Measurements from ENCODE around the gene SPDYC. TPM values are rescaled to one million over a fixed set of nuclear protein-coding genes. Genes with fewer than 3 reads are reported as not detected.

SPDYC gene
- total and polyA plus RNA-seq, 2 of the 13 experiments (the other 11 are each of a cell fraction or from before 2014, with no cell fraction given), result 0.15 to 0.33 TPM

DNA sequence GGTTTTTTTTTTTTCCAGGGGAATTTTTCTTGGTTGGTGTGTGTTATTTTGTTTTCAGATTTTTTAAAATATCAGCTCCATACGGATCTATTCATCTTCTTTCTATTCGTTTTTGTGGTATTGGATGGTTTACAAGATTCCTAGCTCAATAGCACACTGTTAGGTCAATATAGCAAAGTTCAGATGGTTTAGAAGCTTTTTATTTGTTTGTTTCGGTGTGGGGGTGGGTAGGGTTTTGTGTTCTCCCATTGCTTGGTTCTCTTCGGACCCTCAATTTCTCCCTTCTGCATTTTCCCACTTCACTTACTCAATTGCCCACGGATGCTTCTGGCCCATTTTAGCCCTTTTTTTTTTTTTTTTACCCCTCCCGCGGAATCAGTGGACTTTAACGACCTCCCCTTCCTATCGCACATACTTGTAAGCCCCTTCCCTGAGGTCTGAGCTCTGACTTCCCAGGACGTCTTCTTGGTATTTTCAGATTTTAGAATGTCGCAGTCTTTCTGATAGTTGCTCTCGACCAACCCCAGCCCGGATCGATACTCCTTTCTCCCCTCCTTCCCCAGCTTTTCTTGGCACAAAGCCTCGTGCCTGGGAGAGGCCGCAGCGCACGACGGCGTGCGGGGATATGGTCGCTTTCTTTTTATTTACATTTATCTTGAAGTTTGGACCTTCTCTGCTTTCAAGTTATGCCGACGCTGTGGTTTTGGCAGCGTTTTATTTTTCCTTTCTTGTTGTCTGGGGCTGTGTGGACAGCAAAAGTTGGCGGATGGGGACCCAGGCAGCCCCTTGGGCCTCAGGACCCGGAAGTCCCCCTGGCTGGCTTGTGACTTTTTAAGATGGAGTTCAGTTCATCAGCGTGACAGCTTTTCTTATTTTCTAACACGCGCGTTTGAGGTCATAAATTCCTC is 4.4 kb upstream of the SPDYC start (continued):
- TF ChIP-seq, protein P1, sequence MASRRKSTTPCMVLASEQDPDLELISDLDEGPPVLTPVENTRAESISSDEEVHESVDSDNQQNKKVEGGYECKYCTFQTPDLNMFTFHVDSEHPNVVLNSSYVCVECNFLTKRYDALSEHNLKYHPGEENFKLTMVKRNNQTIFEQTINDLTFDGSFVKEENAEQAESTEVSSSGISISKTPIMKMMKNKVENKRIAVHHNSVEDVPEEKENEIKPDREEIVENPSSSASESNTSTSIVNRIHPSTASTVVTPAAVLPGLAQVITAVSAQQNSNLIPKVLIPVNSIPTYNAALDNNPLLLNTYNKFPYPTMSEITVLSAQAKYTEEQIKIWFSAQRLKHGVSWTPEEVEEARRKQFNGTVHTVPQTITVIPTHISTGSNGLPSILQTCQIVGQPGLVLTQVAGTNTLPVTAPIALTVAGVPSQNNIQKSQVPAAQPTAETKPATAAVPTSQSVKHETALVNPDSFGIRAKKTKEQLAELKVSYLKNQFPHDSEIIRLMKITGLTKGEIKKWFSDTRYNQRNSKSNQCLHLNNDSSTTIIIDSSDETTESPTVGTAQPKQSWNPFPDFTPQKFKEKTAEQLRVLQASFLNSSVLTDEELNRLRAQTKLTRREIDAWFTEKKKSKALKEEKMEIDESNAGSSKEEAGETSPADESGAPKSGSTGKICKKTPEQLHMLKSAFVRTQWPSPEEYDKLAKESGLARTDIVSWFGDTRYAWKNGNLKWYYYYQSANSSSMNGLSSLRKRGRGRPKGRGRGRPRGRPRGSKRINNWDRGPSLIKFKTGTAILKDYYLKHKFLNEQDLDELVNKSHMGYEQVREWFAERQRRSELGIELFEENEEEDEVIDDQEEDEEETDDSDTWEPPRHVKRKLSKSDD (CRISPR knock-in tag; IDR thresholded peaks at IDR 0.05; ENCODE audit: low read depth), result no peak
- TF ChIP-seq PCBP1 (IDR thresholded peaks at IDR 0.05; ENCODE audit: borderline replicate concordance, low read depth, low read length) (no peak), ZMAT3 (CRISPR knock-in tag; conservative IDR thresholded peaks at IDR 0.05) (peak; percentile 50; the same call in 1 of the 2 replicates), SAP130 (CRISPR knock-in tag; IDR thresholded peaks at IDR 0.05; ENCODE audit: low read depth) (peak; percentile 73), ZSCAN25 (CRISPR knock-in tag; IDR thresholded peaks at IDR 0.05) (peak; percentile 31; the same call in 1 of the 2 replicates), CREM (IDR thresholded peaks at IDR 0.05) (peak; percentile 77), CREM (CRISPR knock-in tag; IDR thresholded peaks at IDR 0.05) (no peak), ZNF557 (CRISPR knock-in tag; IDR thresholded peaks at IDR 0.05) (no peak), TBX3 (IDR thresholded peaks at IDR 0.05; ENCODE audit: borderline replicate concordance) (no peak), ZNF788 (CRISPR knock-in tag; IDR thresholded peaks at IDR 0.05; ENCODE audit: borderline replicate concordance) (0 out of 2 replicates have a peak, but pooled peaks have one; percentile 37), GPBP1L1 (CRISPR knock-in tag; IDR thresholded peaks at IDR 0.05) (no peak), ZNF446 (CRISPR knock-in tag; IDR thresholded peaks at IDR 0.05) (no peak), HMG20A (CRISPR knock-in tag; IDR thresholded peaks at IDR 0.05; ENCODE audit: borderline replicate concordance) (peak; percentile 73; the same call in 1 of the 2 replicates), ZNF784 (CRISPR knock-in tag; IDR thresholded peaks at IDR 0.05; ENCODE audit: borderline replicate concordance) (no peak), CBX5 (CRISPR knock-in tag; IDR thresholded peaks at IDR 0.05; ENCODE audit: borderline replicate concordance) (peak; percentile 67; the same call in 1 of the 2 replicates)
- TF ChIP-seq, protein P2, sequence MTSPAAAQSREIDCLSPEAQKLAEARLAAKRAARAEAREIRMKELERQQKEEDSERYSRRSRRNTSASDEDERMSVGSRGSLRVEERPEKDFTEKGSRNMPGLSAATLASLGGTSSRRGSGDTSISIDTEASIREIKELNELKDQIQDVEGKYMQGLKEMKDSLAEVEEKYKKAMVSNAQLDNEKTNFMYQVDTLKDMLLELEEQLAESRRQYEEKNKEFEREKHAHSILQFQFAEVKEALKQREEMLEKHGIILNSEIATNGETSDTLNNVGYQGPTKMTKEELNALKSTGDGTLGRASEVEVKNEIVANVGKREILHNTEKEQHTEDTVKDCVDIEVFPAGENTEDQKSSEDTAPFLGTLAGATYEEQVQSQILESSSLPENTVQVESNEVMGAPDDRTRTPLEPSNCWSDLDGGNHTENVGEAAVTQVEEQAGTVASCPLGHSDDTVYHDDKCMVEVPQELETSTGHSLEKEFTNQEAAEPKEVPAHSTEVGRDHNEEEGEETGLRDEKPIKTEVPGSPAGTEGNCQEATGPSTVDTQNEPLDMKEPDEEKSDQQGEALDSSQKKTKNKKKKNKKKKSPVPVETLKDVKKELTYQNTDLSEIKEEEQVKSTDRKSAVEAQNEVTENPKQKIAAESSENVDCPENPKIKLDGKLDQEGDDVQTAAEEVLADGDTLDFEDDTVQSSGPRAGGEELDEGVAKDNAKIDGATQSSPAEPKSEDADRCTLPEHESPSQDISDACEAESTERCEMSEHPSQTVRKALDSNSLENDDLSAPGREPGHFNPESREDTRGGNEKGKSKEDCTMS (CRISPR knock-in tag; conservative IDR thresholded peaks at IDR 0.05), result no peak
- TF ChIP-seq, protein P3, sequence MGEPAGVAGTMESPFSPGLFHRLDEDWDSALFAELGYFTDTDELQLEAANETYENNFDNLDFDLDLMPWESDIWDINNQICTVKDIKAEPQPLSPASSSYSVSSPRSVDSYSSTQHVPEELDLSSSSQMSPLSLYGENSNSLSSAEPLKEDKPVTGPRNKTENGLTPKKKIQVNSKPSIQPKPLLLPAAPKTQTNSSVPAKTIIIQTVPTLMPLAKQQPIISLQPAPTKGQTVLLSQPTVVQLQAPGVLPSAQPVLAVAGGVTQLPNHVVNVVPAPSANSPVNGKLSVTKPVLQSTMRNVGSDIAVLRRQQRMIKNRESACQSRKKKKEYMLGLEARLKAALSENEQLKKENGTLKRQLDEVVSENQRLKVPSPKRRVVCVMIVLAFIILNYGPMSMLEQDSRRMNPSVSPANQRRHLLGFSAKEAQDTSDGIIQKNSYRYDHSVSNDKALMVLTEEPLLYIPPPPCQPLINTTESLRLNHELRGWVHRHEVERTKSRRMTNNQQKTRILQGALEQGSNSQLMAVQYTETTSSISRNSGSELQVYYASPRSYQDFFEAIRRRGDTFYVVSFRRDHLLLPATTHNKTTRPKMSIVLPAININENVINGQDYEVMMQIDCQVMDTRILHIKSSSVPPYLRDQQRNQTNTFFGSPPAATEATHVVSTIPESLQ (CRISPR knock-in tag; conservative IDR thresholded peaks at IDR 0.05), result no peak

All from HepG2 (cell line).